Heart left ventricle (tissue), 16 donors: ENCODE results near the gene HNF1A. TPM values are rescaled to one million over a fixed set of nuclear protein-coding genes. Genes with fewer than 3 reads are reported as not detected.
A peak's percentile ranks its signal among the peaks of the same experiment; 100 is the strongest.
"Not testable (repeated sequence)": the region's sequence is repeated elsewhere in the genome, so short reads cannot be mapped to it uniquely, and the experiment has no call there.

Experiments used
- ATAC-seq, 4 donors: fragments of 200-7000 bp; cut with Tn5 transposase; one replicate each; pipeline ENCODE4 v1.9.1; 2020 to 2022; ENCODE audit warnings: moderate library complexity in 4 of 4, mild to moderate bottlenecking in 3 of 4, moderate number of reproducible peaks in 1 of 4
- DNase-seq, 5 donors: peaks; one replicate each; pipeline ENCODE4 v3.0.0-alpha.2; 2020
- H3K27ac ChIP-seq, 12 donors: fragments of 200-600 bp; sonication (generic) in 4 of 12; one replicate each; pipeline versions ENCODE4 v1.5.0 to v1.8.0; 2016 to 2022; ENCODE audit warnings: mild to moderate bottlenecking in 2 of 12
- H3K27me3 ChIP-seq, 9 donors: fragments of 200-600 bp; sonication (generic) in 2 of 9; one replicate each; pipeline versions ENCODE4 v1.5.1 to v1.8.0; 2016 to 2022; ENCODE audit warnings: mild to moderate bottlenecking in 3 of 9
- H3K36me3 ChIP-seq, 9 donors: fragments of 200-600 bp; sonication (generic) in 2 of 9; one replicate each; pipeline versions ENCODE4 v1.5.0 to v1.8.0; 2018 to 2022; ENCODE audit warnings: mild to moderate bottlenecking in 2 of 9
- H3K4me1 ChIP-seq, 12 donors: fragments of 200-600 bp; sonication (generic) in 4 of 12; one replicate each; pipeline versions ENCODE4 v1.5.0 to v1.8.0; 2016 to 2022; ENCODE audit warnings: mild to moderate bottlenecking in 3 of 12
- H3K4me3 ChIP-seq, 12 donors: fragments of 200-600 bp; sonication (generic) in 4 of 12; one replicate each; pipeline versions ENCODE4 v1.5.0 to v1.8.0; 2017 to 2022; ENCODE audit warnings: mild to moderate bottlenecking in 9 of 12, moderate library complexity in 4 of 12
- H3K9me3 ChIP-seq, 12 donors: fragments of 200-600 bp; sonication (generic) in 4 of 12; one replicate each; pipeline versions ENCODE4 v1.5.0 to v1.8.0; 2016 to 2022; ENCODE audit warnings: mild to moderate bottlenecking in 1 of 12
- CTCF ChIP-seq, 12 donors: fragments of 200-600 bp; sonication (generic) in 4 of 12; IDR thresholded peaks; one replicate each; pipeline versions ENCODE4 v1.5.0 to v1.8.0; 2018 to 2022; ENCODE audit warnings: antibody characterized with exemption in 12 of 12, mild to moderate bottlenecking in 5 of 12
- POLR2A ChIP-seq, 2 donors: fragments of 450-650 bp; IDR thresholded peaks; one replicate each; pipeline ENCODE4 v1.6.1; 2017; ENCODE audit warnings: antibody characterized with exemption in 2 of 2, mild to moderate bottlenecking in 2 of 2, moderate library complexity in 2 of 2
- WGBS, 4 donors: extraction: QIAGEN DNeasy Blood & Tissue Kit in 2 of 4; methylation state at CpG; one replicate each; pipeline versions ENCODE4 v1.1.5 to v1.1.7; 2013 to 2018; 5-methylcytosine and 5-hydroxymethylcytosine counted together
- intact Hi-C, 10 donors: fragments of 100-400 bp; cut with DNase I; formaldehyde crosslinking; loops; one replicate each; pipeline versions ENCODE4 v1.11.1 to v1.14.2; 2022
- polyA plus RNA-seq, 2 donors: library from polyadenylated mRNA; stranded (reverse); fragments of 200-250 nt; gene quantifications; one replicate each; pipeline ENCODE4 v1.2.3, GENCODE V29; 2013
- total RNA-seq, 9 donors: library from RNA; depleted of rRNA in 2 of 9; stranded (reverse); fragments of >200 nt in 2 of 9; fragmentation: NEBNext Ultra II Directional in 3 of 9; extraction: Animal tissue kit (Norgen Biotek cat#: 25700) in 3 of 9; gene quantifications; one replicate each; pipeline versions ENCODE4 v1.1.0 to v1.2.4, GENCODE V29; 2016 to 2023
- donor health status: ischemic (EF 13 %, LVEDD 7.1; RV severe dilation, severe dysfunction).
- donor health status: healthy with polysubstance abuse.
- donor health status: DM: no; HTN: yes; CAD: no.
- donor health status: DM: no; HTN: no; CAD: no.
- donor health status: ischemic (EF 25% LVEDD 6.9; RV normal size, moderate dysfunction).
- donor health status: ischemic (EF 25% LVEDD 5.7; RV mildly dilated, moderate dysfunction).
- donor health status: healthy.
- donor health status: DM: yes; HTN: yes; CAD: no.
- donor health status: ischemic (EF 35%, LVEDD 5.7; RV mildly dilated, moderate dysfunction).
- donor health status: nonischemic (EF 11% LVEDD 7.7; RV severe dilation, severe dysfunction).
- donor health status: DM: yes; HTN: yes; CAD: no.
- donor health status: PGD.
- donor health status: ischemic (EF 29% LVEDD 5.4; RV normal size, mild dysfunction).
- donor health status: nonischemic (EF 23%, LVEDD 6.1; RV moderate dilation, normal function).

HNF1A gene
- total and polyA plus RNA-seq, 11 donors = 0.03 TPM; not detected in 10

GRCh38 chr12:120941412-120941811 is 36.9 kb upstream of the HNF1A start:
- H3K4me3 ChIP-seq = no peak overlapping the region
- peaks cover 0 to 12% (median 0%) of the 10 kb centered on the region in 12 donors for H3K4me1 ChIP-seq
- WGBS, 4 donors = 87 to 95% (median 89%) methylated on average over 4 of the region's 4 CpGs
- TF ChIP-seq CTCF (IDR thresholded peaks at IDR 0.05) = no peak
- TF ChIP-seq POLR2A (IDR thresholded peaks at IDR 0.05) = no peak
- ATAC-seq (no peak), DNase-seq (no peak)
- peaks cover 0 to 4% (median 0%) of the 10 kb centered on the region in 9 donors for H3K27me3 ChIP-seq
- no peak overlapping the region for H3K27ac ChIP-seq
- intact Hi-C loops = loop anchor here in 1 of 10 donors (10.0 kb wide), 1 partner anchor 173 kb away; no protein-coding TSS in a partner anchor
- no peaks in the 10 kb centered on the region for H3K36me3 ChIP-seq
- H3K9me3 ChIP-seq = no peaks in the 10 kb centered on the region

GRCh38 chr12:120941846-120942405 is 36.4 kb upstream of the HNF1A start:
- intact Hi-C loops = loop anchor here in 1 of 10 donors (10.0 kb wide), 1 partner anchor 173 kb away; no protein-coding TSS in a partner anchor
- TF ChIP-seq POLR2A (IDR thresholded peaks at IDR 0.05) (no peak), CTCF (IDR thresholded peaks at IDR 0.05) (no peak)
- no peaks in the 10 kb centered on the region for H3K9me3 ChIP-seq
- H3K36me3 ChIP-seq = no peaks in the 10 kb centered on the region
- peaks cover 0 to 12% (median 0%) of the 10 kb centered on the region in 12 donors for H3K4me1 ChIP-seq
- H3K27ac ChIP-seq = no peak overlapping the region
- WGBS, 4 donors = 57 to 70% (median 63%) methylated on average over 3 of the region's 3 CpGs
- DNase-seq = no peak
- H3K4me3 ChIP-seq = no peak overlapping the region
- peaks cover 0 to 4% (median 0%) of the 10 kb centered on the region in 9 donors for H3K27me3 ChIP-seq
- no peak for ATAC-seq

- peaks cover 0 to 2% (median 0%) of the 10 kb centered on the region in 9 donors for H3K27me3 ChIP-seq
- DNase-seq = no peak
- H3K27ac ChIP-seq = no peak overlapping the region
- TF ChIP-seq CTCF (IDR thresholded peaks at IDR 0.05) = no peak
- TF ChIP-seq POLR2A (IDR thresholded peaks at IDR 0.05) = no peak
- 74 to 94% (median 84%) methylated on average over 3 of the region's 3 CpGs for WGBS, 4 donors
- no peak for ATAC-seq
- H3K4me1 ChIP-seq = peaks cover 0 to 12% (median 0%) of the 10 kb centered on the region in 12 donors
- no peak overlapping the region for H3K4me3 ChIP-seq
- no peaks in the 10 kb centered on the region for H3K9me3 ChIP-seq
- H3K36me3 ChIP-seq = no peaks in the 10 kb centered on the region
- intact Hi-C loops = loop anchor here in 1 of 10 donors (10.0 kb wide), 1 partner anchor 171 kb away; no protein-coding TSS in a partner anchor
Observed at GRCh38 chr12:120943482-120943881, 34.9 kb upstream of the HNF1A start.

GRCh38 chr12:120944645-120945217 is 33.6 kb upstream of the HNF1A start:
- no peak overlapping the region for H3K27ac ChIP-seq
- no peak overlapping the region for H3K4me3 ChIP-seq
- peaks cover 0 to 4% (median 0%) of the 10 kb centered on the region in 12 donors for H3K4me1 ChIP-seq
- no peaks in the 10 kb centered on the region for H3K27me3 ChIP-seq
- TF ChIP-seq POLR2A (IDR thresholded peaks at IDR 0.05) = no peak
- peak; percentile 46 to 75 (median 59) for TF ChIP-seq CTCF (IDR thresholded peaks at IDR 0.05)
- no peaks in the 10 kb centered on the region for H3K9me3 ChIP-seq
- ATAC-seq (peak in 2 of 4 donors; percentile 44 to 47), DNase-seq (peak; percentile 38 to 63 (median 41))
- 51 to 53% (median 51%) methylated on average over 9 of the region's 9 CpGs for WGBS, 4 donors
- intact Hi-C loops = loop anchor here in 1 of 10 donors (10.0 kb wide), 1 partner anchor 170 kb away; no protein-coding TSS in a partner anchor
- no peaks in the 10 kb centered on the region for H3K36me3 ChIP-seq

- H3K27me3 ChIP-seq, H3K36me3 ChIP-seq, H3K9me3 ChIP-seq, ATAC-seq, DNase-seq, H3K4me1 ChIP-seq, H3K4me3 ChIP-seq, H3K27ac ChIP-seq: not testable (repeated sequence)
- 82 to 96% (median 90%) methylated on average over 6 of the region's 6 CpGs for WGBS, 4 donors
- intact Hi-C loops = loop anchor here in 1 of 10 donors (10.0 kb wide), 1 partner anchor 169 kb away; no protein-coding TSS in a partner anchor
Observed at GRCh38 chr12:120945516-120945915, 32.8 kb upstream of the HNF1A start.

- DNase-seq, intact Hi-C loops: not testable (repeated sequence)
Observed at GRCh38 chr12:120950260-120950799, 28.0 kb upstream of the HNF1A start.

More at GRCh38 chr12:120950260-120950799, 28.0 kb upstream of the HNF1A start:
- H3K27me3 ChIP-seq, H3K36me3 ChIP-seq, H3K9me3 ChIP-seq, H3K4me3 ChIP-seq, H3K27ac ChIP-seq, H3K4me1 ChIP-seq, ATAC-seq: not testable (repeated sequence)
- 92 to 100% (median 96%) methylated on average over 2 to 31 of the region's 31 CpGs for WGBS, 4 donors
